NOMO-1 treated with dmso at 0.1 percent for 144 hours (cell line): Measurements from ENCODE around the gene VIT.

ENCODE experiments used
- DNase-seq: peaks from one replicate; lab custom pipeline; 2025; ENCODE audit not compliant: unreplicated experiment; lab: John Stamatoyannopoulos, UW

VIT gene

GRCh38 chr2:36854241-36854640 lies 157.7 kb downstream of the VIT start:
- no peak for DNase-seq

GRCh38 chr2:36855429-36855828 lies 158.9 kb downstream of the VIT start:
- DNase-seq: no peak

- DNase-seq: no peak
These were observed 161.2 kb downstream of the VIT start for GRCh38 chr2:36857713-36858112.

GRCh38 chr2:36858551-36859365 lies 162.3 kb downstream of the VIT start:
- DNase-seq: no peak

- DNase-seq: no peak
These were observed 162.9 kb downstream of the VIT start for GRCh38 chr2:36859366-36859792.

GRCh38 chr2:36861896-36862295 lies 165.4 kb downstream of the VIT start:
- DNase-seq: no peak
